ENCODE data around the gene INO80D. TPM values are rescaled to one million over a fixed set of nuclear protein-coding genes. Genes with fewer than 3 reads are reported as not detected.
A peak's percentile ranks its signal among the peaks of the same experiment; 100 is the strongest.

Gene INO80D
- total RNA-seq, 6 experiments from 2014 or later = 5.2 to 9.0 (median 8.2) TPM

DNA sequence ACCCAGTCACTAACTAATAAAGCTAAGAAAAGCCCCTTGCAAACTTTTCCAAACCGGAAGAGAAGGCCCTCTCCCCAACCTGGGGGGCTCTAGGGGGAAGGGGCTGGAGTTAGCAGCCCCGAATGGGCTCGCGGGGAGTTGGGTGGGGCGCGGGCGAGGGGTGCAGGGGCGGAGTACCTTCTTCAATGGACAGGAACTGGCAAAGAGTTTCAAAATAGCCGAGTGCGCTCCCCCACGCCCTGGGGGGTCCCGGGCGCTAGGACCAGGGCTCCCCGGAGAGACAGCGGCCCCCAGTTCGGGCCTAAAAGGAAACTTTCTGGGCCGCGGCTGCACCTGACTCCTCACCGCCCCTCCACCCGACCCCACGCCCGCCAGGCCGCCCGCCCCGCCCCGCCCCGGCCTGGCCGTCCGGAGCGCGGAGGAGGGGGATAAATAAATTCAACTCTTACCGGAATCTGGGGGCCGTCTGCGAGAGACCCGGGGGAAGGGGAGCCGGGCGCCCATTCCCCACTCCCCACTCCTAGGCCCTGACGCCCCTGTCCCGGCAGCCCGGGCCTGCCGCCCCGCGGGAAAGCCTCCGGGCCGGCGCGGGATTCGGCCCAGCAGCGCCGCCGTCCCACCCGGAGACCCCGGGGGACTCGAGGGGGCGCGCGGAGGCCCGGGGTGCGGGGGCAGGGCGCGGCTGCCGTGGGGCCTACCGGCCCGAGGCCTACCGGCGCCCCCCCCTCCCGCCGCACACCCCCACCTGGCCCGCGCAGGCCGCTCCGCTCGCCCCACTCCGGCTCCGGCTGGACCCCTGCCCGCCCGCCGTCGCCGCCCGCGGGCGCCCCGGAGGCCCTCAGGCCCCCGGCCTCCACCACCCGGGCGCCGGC, 868 bp downstream of the INO80D start:
- 2% methylated on average over 13 of the region's 88 CpGs for WGBS (ENCODE audit: insufficient coverage, low coverage, low lambda C conversion rate, missing lambda C conversion rate)
- intact Hi-C loops (cut with DNase I) = loop anchor here in 1 of 2 donors (10.0 kb wide), 1 partner anchor 70 kb away; the partner anchor contains the start of genes EEF1B2 and NDUFS1
- peaks cover 0 to 10% (median 4%) of the 10 kb centered on the region in 4 donors for H3K4me1 ChIP-seq

DNA sequence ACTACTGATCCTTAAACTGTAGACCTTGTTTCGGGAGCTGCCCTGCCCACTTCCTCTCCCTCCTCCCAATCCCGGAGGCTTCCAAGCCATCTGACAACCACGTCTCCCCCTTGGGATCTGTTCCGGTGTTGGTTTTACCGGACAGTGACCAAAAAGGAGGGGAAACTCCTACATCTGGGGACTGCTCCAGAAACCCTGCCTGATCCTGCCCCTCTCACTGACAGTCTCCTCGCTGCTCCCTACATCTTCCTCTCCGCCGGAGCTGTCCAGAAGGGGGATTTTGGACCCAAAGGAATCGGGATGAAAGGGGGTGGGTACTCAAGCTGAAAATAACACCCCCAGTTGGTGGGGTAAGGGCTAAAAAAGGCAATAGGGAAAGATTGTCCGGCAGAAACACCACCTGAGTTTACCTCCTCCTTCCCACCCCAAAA, 1.5 kb downstream of the INO80D start:
- H3K4me3 ChIP-seq = peak overlapping the region; percentile 65 to 85 (median 77)
- H3K27ac ChIP-seq = peak overlapping the region; percentile 97 to 99 (median 97)
- TF ChIP-seq, protein P1, sequence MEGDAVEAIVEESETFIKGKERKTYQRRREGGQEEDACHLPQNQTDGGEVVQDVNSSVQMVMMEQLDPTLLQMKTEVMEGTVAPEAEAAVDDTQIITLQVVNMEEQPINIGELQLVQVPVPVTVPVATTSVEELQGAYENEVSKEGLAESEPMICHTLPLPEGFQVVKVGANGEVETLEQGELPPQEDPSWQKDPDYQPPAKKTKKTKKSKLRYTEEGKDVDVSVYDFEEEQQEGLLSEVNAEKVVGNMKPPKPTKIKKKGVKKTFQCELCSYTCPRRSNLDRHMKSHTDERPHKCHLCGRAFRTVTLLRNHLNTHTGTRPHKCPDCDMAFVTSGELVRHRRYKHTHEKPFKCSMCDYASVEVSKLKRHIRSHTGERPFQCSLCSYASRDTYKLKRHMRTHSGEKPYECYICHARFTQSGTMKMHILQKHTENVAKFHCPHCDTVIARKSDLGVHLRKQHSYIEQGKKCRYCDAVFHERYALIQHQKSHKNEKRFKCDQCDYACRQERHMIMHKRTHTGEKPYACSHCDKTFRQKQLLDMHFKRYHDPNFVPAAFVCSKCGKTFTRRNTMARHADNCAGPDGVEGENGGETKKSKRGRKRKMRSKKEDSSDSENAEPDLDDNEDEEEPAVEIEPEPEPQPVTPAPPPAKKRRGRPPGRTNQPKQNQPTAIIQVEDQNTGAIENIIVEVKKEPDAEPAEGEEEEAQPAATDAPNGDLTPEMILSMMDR (IDR thresholded peaks at IDR 0.05) = no peak
- peak; percentile 82 for TF ChIP-seq POLR2A (IDR thresholded peaks at IDR 0.05)
- peaks cover 0 to 10% (median 4%) of the 10 kb centered on the region in 4 donors for H3K4me1 ChIP-seq
- ATAC-seq (peak; percentile 57 to 71 (median 66)), DNase-seq (peak; percentile 60 to 78 (median 70))
- no peaks in the 10 kb centered on the region for H3K9me3 ChIP-seq
- H3K27me3 ChIP-seq = no peaks in the 10 kb centered on the region
- no peaks in the 10 kb centered on the region for H3K36me3 ChIP-seq
- intact Hi-C loops (cut with DNase I) = loop anchor here in 1 of 2 donors (10.0 kb wide), 1 partner anchor 70 kb away; the partner anchor contains the start of genes EEF1B2 and NDUFS1
- WGBS (ENCODE audit: insufficient coverage, low coverage, low lambda C conversion rate, missing lambda C conversion rate) = 1% methylated on average over 10 of the region's 10 CpGs

More for the DNA sequence above, 868 bp downstream of the INO80D start:
- ATAC-seq (peak; percentile 21 to 47 (median 38)), DNase-seq (peak; percentile 49 to 64 (median 60))
- H3K4me3 ChIP-seq = peak overlapping the region; percentile 65 to 85 (median 77)
- no peaks in the 10 kb centered on the region for H3K27me3 ChIP-seq
- peak overlapping the region; percentile 97 to 99 (median 97) for H3K27ac ChIP-seq
- no peaks in the 10 kb centered on the region for H3K36me3 ChIP-seq
- TF ChIP-seq, protein P1 (IDR thresholded peaks at IDR 0.05) = no peak
- TF ChIP-seq POLR2A (IDR thresholded peaks at IDR 0.05) = no peak
- H3K9me3 ChIP-seq = no peaks in the 10 kb centered on the region

DNA sequence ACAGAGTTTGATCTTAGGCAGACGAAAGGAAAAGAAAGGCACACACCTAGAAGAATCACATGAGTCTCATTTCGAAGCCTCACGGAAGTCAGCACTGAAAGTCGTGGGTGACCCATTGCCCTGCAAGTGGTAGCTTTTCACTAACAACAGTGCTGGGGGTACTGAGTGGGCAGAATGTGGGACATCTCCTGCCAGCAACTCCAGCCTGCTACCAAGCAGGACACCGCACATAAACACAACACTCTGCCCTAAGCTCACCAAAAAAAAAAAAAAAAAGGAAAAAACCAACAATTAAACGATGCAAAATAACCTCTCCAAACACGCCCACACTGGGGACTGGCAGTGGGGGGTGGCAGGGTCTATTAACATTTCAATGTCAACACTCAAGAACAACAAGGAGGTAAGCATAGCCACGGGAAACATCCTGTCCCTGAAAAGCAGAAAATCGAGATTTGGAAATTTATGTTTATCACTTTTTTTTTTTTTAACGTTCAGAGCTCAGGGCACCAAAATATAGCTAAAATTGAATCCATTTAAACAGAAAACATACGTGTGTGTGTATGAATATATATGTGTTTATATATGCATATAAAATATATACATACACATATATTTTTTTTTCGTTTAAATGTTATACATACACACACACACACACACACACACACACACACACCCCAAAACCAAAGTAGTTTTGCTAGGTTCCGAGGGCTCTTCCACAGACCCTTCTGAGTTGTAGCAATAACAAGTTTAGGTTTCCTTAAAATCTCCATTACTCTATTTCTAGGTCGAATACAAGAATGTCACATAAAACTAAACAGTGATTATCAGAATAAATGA, 2.2 kb downstream of the INO80D start:
- H3K27ac ChIP-seq = peak overlapping the region; percentile 97 to 99 (median 97)
- peaks cover 0 to 10% (median 4%) of the 10 kb centered on the region in 4 donors for H3K4me1 ChIP-seq
- H3K36me3 ChIP-seq = no peaks in the 10 kb centered on the region
- peak in 1 of 3 donors; percentile 26 for DNase-seq
- peak in 1 of 4 donors; percentile 10 for ATAC-seq
- intact Hi-C loops (cut with DNase I) = loop anchor here in 1 of 2 donors (10.0 kb wide), 1 partner anchor 71 kb away; the partner anchor contains the start of genes EEF1B2 and NDUFS1
- H3K4me3 ChIP-seq = peak overlapping the region; percentile 65 to 85 (median 77)
- no peaks in the 10 kb centered on the region for H3K27me3 ChIP-seq
- WGBS (ENCODE audit: insufficient coverage, low coverage, low lambda C conversion rate, missing lambda C conversion rate) = 1% methylated on average over 14 of the region's 14 CpGs
- no peaks in the 10 kb centered on the region for H3K9me3 ChIP-seq
- TF ChIP-seq, protein P1 (IDR thresholded peaks at IDR 0.05) = no peak
- no peak for TF ChIP-seq POLR2A (IDR thresholded peaks at IDR 0.05)

DNA sequence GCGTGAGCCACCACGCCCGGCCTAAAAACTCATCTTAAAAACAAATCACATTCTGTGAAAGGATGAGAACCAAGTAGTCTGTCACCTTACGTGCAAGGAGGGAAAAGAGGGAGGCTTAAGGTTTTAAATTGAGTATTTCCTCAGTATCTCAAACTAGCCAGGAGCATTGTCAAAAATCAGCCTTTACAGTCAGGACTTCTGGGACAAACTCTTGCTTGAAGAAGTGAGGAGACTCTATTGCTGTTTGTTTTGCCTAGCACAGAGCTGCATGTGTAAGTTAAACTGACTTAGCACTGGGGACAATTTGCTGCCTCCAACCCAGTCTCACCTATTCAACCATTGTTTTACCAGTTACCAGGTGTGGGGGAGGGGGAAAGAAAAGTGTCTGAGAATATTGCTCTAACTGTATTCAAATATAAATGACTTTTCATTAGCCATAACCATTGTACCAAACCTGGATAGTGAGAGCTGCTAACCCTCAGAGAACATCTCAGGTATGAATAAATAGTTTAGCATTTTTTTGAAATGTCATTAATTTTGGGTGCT, 3.6 kb downstream of the INO80D start:
- H3K9me3 ChIP-seq = no peaks in the 10 kb centered on the region
- ATAC-seq (no peak), DNase-seq (no peak)
- TF ChIP-seq, protein P1 (IDR thresholded peaks at IDR 0.05) = no peak
- TF ChIP-seq POLR2A (IDR thresholded peaks at IDR 0.05) = no peak
- no peaks in the 10 kb centered on the region for H3K36me3 ChIP-seq
- no peak overlapping the region for H3K4me3 ChIP-seq
- intact Hi-C loops (cut with DNase I) = loop anchor here in 1 of 2 donors (10.0 kb wide), 1 partner anchor 72 kb away; the partner anchor contains the start of genes EEF1B2 and NDUFS1
- no peak overlapping the region for H3K27ac ChIP-seq
- 100% methylated on average over 4 of the region's 4 CpGs for WGBS (ENCODE audit: insufficient coverage, low coverage, low lambda C conversion rate, missing lambda C conversion rate)
- H3K27me3 ChIP-seq = no peaks in the 10 kb centered on the region
- H3K4me1 ChIP-seq = peaks cover 0 to 20% (median 7%) of the 10 kb centered on the region in 4 donors
